Loucy (cell line): ENCODE data around the gene NGFR.

ENCODE experiments used
- CTCF ChIP-seq: fragments of 200-600 bp; sonication (generic); conservative IDR thresholded peaks from 2 replicates; pipeline ENCODE4 v1.5.1; 2014; ENCODE audit warnings: mild to moderate bottlenecking, antibody characterized with exemption, low read length
- EZH2phosphoT487 ChIP-seq: fragments of 200-600 bp; IDR thresholded peaks from 2 replicates; pipeline ENCODE4 v1.6.1; 2018; ENCODE audit warnings: antibody characterized with exemption, mild to moderate bottlenecking, moderate library complexity, borderline replicate concordance

- TF ChIP-seq CTCF (no peak), EZH2phosphoT487 (no peak)
Measured at GRCh38 chr17:49502254-49502653, 7.2 kb downstream of the NGFR start.
